IPS-11a (cell line): ENCODE results near the gene IL10RA.

Source experiments
- H3K4me3 ChIP-seq: one replicate; pipeline ENCODE4 v1.5.1; 2013; ENCODE audit warnings: low read depth, low read length, control low read depth

The IL10RA gene

DNA sequence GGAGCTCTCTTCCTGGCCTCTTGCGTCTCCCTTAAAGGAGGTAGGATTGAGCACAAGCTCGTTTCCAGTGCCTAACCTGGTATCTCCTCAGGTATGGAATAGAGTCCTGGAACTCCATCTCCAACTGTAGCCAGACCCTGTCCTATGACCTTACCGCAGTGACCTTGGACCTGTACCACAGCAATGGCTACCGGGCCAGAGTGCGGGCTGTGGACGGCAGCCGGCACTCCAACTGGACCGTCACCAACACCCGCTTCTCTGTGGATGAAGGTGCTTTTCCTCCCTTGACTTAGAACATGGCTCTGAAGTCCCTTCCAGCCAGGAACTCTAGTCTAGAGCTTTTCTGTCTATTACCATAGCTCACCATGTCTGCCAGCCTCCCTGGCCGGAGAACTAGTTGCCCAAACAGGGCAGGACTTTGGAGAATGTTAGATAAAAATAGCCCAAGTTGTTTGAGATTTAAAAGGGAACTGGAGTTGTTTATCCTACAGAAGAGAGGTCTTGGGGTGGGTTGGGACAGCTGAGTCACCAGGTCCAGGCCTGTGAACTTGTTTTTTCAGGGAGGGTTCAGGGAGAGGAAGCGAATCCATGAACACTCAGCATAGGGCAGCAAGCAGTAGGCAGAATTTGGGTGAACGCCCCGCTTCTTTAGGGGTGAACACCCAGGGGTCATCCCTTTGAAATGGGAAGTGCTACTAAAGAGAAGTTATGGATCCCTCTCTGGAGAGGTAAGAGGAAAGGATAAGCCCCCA, 3.3 kb downstream of the IL10RA start:
- no peak overlapping the region for H3K4me3 ChIP-seq

GRCh38 chr11:117992136-117992535, 5.9 kb downstream of the IL10RA start:
- no peak overlapping the region for H3K4me3 ChIP-seq

DNA sequence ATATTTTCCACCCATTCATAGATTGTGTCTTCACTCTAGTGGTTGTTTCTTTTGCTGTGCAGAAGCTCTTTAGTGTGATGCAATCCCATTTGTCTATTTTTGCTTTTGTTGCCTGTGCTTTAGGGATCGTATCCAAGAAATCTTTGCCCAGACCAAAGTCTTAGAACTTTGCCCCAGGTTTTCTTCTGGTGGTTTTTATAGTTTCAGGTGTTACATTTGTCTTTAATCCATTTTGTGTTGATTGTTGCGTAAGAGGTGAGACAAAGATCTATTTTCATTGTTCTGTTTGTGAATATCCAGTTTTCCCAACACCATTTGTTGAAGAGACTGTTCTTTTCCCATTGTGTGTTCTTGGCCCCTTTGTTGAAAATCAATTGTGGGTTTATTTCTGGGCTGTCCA, 6.4 kb downstream of the IL10RA start:
- no peak overlapping the region for H3K4me3 ChIP-seq

DNA sequence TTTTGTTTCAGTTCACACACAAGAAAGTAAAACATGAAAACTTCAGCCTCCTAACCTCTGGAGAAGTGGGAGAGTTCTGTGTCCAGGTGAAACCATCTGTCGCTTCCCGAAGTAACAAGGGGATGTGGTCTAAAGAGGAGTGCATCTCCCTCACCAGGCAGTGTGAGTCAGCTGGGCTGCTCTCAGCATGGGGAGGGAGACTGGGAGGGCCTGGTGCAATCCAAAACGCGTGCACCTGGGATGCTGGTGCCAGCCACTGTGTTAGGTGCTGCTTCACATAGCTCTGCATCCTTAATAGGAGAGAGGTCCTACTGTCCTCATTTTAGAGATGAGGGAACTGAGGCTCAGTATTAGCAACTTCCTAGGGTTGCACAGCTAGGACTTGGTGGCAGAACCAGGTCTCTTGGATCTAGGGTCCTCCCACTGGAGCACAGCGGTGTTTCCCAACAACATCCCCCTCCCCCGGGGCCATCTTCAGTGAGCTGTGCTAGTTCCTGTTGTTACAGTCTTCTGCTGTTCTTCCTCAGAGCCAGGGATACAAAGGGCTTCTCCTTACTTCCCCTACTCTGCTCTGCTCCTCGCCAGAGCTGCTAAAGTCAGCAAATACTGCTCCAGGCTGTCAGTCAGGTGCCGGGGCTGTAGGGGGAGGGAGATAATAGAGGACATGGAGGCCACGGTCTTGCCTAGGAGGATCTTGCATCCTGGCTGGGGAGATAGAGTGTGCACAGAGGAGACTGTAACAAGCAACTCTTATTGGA, 8.0 kb downstream of the IL10RA start:
- no peak overlapping the region for H3K4me3 ChIP-seq

DNA sequence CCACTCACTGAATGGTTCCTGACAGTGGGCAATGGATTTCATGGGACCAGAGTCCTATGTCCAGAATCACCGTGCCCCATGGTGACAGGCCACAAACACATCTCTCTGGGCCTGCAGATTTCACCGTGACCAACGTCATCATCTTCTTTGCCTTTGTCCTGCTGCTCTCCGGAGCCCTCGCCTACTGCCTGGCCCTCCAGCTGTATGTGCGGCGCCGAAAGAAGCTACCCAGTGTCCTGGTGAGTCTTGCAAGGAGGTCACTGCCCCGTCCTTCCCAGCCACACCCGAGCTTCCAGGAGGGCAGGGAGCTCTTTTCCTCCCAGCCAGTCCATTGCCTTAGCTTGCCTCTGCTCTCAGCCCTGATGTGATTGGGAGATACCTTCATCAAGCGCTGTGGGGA, 9.3 kb downstream of the IL10RA start:
- no peak overlapping the region for H3K4me3 ChIP-seq

DNA sequence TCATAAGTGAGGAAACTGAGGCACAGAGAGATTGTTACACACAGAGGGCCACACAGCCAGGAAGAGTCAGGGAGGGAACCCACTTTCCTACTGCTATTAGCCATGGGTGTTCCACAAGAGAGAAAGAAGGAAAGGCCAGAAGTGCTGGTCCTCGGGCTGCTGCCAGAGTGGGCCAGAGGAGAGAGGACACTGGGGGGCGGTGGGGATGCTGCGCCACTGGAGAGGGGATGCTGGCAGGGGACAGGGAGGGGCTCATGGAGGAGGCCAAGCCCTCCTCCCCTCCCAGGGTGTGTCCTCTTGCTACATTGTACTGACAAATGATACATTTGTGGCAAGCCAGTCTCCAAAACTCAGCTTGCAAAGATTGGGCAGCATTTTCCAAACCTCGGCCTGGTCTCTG, 9.9 kb downstream of the IL10RA start:
- no peak overlapping the region for H3K4me3 ChIP-seq

DNA sequence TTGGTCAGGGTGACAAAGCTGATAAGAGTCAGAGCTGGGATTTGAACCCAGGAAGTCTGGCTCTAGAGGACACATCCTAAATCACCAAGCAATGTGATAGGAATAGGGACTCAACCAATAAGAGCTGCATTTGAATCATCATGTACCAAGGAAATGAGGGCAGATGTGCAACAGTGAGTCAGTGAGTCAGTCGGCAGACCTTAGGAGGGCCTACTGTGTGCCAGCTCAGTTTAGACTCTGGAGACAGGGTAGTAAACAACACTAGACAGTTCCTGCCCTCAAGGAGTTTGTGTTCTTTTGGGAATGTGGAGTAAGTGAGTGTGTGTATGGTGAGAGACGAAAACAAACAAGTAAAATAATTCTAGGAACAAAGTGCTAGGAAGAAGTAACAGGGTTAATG, 11.2 kb downstream of the IL10RA start:
- H3K4me3 ChIP-seq, result no peak overlapping the region

- no peak overlapping the region for H3K4me3 ChIP-seq
These were observed 11.8 kb downstream of the IL10RA start for GRCh38 chr11:117997823-117998579.

- no peak overlapping the region for H3K4me3 ChIP-seq
These were observed 12.6 kb downstream of the IL10RA start for GRCh38 chr11:117998664-117999353.

DNA sequence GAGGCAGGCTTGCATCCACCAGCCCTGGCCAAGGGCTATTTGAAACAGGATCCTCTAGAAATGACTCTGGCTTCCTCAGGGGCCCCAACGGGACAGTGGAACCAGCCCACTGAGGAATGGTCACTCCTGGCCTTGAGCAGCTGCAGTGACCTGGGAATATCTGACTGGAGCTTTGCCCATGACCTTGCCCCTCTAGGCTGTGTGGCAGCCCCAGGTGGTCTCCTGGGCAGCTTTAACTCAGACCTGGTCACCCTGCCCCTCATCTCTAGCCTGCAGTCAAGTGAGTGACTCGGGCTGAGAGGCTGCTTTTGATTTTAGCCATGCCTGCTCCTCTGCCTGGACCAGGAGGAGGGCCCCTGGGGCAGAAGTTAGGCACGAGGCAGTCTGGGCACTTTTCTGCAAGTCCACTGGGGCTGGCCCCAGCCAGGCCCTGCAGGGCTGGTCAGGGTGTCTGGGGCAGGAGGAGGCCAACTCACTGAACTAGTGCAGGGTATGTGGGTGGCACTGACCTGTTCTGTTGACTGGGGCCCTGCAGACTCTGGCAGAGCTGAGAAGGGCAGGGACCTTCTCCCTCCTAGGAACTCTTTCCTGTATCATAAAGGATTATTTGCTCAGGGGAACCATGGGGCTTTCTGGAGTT, 13.3 kb downstream of the IL10RA start:
- no peak overlapping the region for H3K4me3 ChIP-seq

- no peak overlapping the region for H3K4me3 ChIP-seq
These were observed 14.1 kb downstream of the IL10RA start for GRCh38 chr11:118000067-118000849.

- H3K4me3 ChIP-seq, result no peak overlapping the region
These were observed 14.6 kb downstream of the IL10RA start for GRCh38 chr11:118000850-118001228.

GRCh38 chr11:118001494-118001971, 15.3 kb downstream of the IL10RA start:
- no peak overlapping the region for H3K4me3 ChIP-seq

DNA sequence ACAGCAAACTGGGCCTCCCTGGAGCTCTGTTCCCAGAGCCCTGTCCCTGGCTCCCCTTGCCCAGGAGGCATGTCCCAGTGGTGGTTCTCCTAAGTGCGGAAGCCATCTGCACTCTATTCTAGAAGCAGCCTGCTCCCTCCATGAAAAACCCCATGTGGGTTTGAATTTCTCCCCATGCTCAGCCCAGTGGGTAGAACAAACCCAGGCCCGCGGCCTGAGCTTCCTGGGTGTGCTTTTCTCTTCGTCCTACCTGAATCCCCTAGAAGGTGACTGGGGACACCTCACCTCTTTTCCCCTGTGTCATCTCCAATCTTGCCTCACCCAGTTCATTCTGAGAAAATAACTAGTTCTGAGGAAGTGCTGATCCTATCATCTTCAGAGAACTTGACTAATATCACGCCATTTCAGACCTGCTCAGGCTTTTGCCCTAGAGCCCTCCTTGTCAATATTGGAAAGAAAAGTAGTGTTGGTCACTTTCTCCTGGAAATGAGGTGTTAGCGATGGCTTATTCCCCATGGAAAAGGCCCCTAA, 15.9 kb downstream of the IL10RA start:
- H3K4me3 ChIP-seq, result no peak overlapping the region

GRCh38 chr11:118002541-118003423, 16.6 kb downstream of the IL10RA start:
- no peak overlapping the region for H3K4me3 ChIP-seq

GRCh38 chr11:118003456-118003855, 17.3 kb downstream of the IL10RA start:
- no peak overlapping the region for H3K4me3 ChIP-seq

DNA sequence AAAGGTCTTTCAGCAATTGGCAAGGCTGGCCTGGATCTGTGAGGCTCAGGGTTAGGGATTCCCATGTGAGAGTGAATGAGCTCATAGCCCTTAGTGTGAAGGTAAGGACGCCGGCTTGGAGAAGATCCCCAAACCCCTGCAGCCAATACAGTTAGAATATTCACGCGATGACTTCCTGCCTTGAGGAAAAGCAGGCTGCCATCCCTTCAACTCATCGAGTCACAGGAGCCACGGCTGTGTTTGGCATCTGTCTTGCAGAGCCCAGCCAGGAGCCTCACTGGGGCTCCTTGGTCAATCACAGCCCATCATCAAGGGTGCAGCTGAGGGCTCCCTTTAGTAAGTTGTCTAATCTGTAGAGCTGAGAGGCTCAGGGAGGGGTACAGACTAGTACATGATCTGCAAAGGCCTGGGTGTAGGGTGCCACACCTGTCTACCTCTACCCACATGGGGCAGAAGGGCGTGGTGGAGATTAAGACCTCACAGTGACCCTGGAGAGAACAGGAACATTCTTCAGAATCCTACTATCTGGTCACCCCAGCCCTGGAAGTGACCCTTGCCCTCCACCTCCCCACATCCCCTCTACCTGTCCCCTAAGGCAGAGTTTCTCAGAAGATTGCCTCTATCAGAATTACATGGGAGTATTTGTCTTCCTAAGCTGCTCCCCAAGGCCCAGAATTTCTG, 18.5 kb downstream of the IL10RA start:
- H3K4me3 ChIP-seq, result no peak overlapping the region
